ENCODE results near the gene CLEC2D. TPM values are rescaled to one million over a fixed set of nuclear protein-coding genes. Genes with fewer than 3 reads are reported as not detected.
"Not testable (repeated sequence)": the region's sequence is repeated elsewhere in the genome, so short reads cannot be mapped to it uniquely, and the experiment has no call there.

Gene CLEC2D
- total RNA-seq, 1 donor from 2014 or later: 13.5 TPM

DNA sequence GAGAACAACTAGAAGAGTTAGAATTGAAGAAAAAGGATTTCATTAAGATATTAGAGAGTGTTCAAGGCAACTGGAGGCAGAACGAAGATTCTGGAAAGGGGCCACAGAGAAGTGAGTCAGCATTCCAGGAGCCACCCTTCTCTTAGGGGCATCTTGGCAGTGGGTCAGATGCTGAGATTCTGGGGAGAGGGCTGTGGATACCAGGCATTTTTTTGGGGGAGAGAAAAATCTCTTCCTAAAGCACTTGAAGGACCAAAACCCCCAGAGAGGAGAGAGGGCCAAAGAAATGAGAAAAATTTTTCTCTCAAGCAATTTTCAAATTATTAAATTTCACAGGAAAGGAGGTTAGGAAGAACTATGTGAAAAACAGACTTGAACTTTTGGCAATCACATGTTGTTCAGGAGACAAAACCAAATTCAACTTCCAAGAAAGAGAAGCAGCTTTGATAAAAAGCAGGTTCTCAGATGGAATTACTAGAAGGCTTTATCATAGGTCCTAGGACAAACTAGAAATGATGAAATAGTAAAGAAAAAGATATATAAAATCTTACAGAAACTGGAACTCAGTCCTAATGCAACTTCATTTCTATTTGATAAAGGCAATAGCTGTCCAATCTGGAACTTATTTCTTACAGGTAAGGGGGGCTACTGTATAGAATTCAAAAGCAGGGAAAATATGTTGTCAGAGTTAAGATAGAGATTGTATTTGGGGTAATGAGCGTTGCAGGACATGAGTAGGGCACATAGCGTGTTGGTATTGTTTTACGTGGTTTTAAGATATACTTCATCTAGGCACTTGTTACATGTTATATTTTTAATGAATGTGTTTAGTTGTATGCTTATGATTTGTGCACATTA lies 1.1 kb upstream of the CLEC2D start:
- H3K36me3 ChIP-seq: peaks cover 0 to 6% of the 10 kb centered on the region in 2 donors
- intact Hi-C loops (cut with DNase I): no loop called here
- H3K4me3 ChIP-seq: no peak overlapping the region
- H3K27me3 ChIP-seq: no peaks in the 10 kb centered on the region
- no peaks in the 10 kb centered on the region for H3K9me3 ChIP-seq
- H3K27ac ChIP-seq: no peak overlapping the region
- no peak for DNase-seq (ENCODE audit: extremely low spot score in 2 of 2)
- no peaks in the 10 kb centered on the region for H3K4me1 ChIP-seq
- no peak for TF ChIP-seq POLR2A (IDR thresholded peaks at IDR 0.05)
- TF ChIP-seq CTCF (IDR thresholded peaks at IDR 0.05): no peak
- TF ChIP-seq POLR2AphosphoS5 (IDR thresholded peaks at IDR 0.05; ENCODE audit: insufficient read depth in 1 of 2, low read depth in 1 of 2): no peak

GRCh38 chr12:9669019-9669326 lies 540 bp upstream of the CLEC2D start:
- Histone ChIP-seq H3K36me3 (peaks cover 0 to 6% of the 10 kb centered on the region in 2 donors), H3K27me3 (no peaks in the 10 kb centered on the region), H3K4me1 (no peaks in the 10 kb centered on the region), H3K27ac (no peak overlapping the region), H3K9me3 (no peaks in the 10 kb centered on the region), H3K4me3 (no peak overlapping the region)
- DNase-seq (ENCODE audit: extremely low spot score in 2 of 2): no peak
- TF ChIP-seq CTCF (IDR thresholded peaks at IDR 0.05): no peak
- no peak for TF ChIP-seq POLR2AphosphoS5 (IDR thresholded peaks at IDR 0.05; ENCODE audit: insufficient read depth in 1 of 2, low read depth in 1 of 2)
- intact Hi-C loops (cut with DNase I): no loop called here

- H3K4me3 ChIP-seq; intact Hi-C loops (cut with DNase I); H3K36me3 ChIP-seq; H3K9me3 ChIP-seq; H3K27ac ChIP-seq; DNase-seq (ENCODE audit: extremely low spot score in 2 of 2); H3K27me3 ChIP-seq; H3K4me1 ChIP-seq: not testable (repeated sequence)
These were observed 2.8 kb downstream of the CLEC2D start for GRCh38 chr12:9672340-9672739.

GRCh38 chr12:9673404-9674225 lies 4.1 kb downstream of the CLEC2D start:
- Histone ChIP-seq H3K27me3 (no peaks in the 10 kb centered on the region), H3K9me3 (no peaks in the 10 kb centered on the region), H3K36me3 (no peaks in the 10 kb centered on the region), H3K27ac (no peak overlapping the region), H3K4me1 (no peaks in the 10 kb centered on the region), H3K4me3 (no peak overlapping the region)
- TF ChIP-seq POLR2A (IDR thresholded peaks at IDR 0.05): no peak
- TF ChIP-seq CTCF (IDR thresholded peaks at IDR 0.05): no peak
- no peak for TF ChIP-seq POLR2AphosphoS5 (IDR thresholded peaks at IDR 0.05; ENCODE audit: insufficient read depth in 1 of 2, low read depth in 1 of 2)
- intact Hi-C loops (cut with DNase I): no loop called here
- DNase-seq (ENCODE audit: extremely low spot score in 2 of 2): no peak

- Histone ChIP-seq H3K27me3 (no peaks in the 10 kb centered on the region), H3K4me3 (no peak overlapping the region), H3K36me3 (no peaks in the 10 kb centered on the region), H3K9me3 (no peaks in the 10 kb centered on the region), H3K4me1 (no peaks in the 10 kb centered on the region), H3K27ac (no peak overlapping the region)
- TF ChIP-seq POLR2AphosphoS5 (IDR thresholded peaks at IDR 0.05; ENCODE audit: insufficient read depth in 1 of 2, low read depth in 1 of 2) (no peak), POLR2A (IDR thresholded peaks at IDR 0.05) (no peak)
- no peak for DNase-seq (ENCODE audit: extremely low spot score in 2 of 2)
- intact Hi-C loops (cut with DNase I): no loop called here
These were observed 4.7 kb downstream of the CLEC2D start for GRCh38 chr12:9674226-9674590.

GRCh38 chr12:9682508-9682907 lies 13.0 kb downstream of the CLEC2D start:
- H3K27ac ChIP-seq; H3K4me3 ChIP-seq; DNase-seq (ENCODE audit: extremely low spot score in 2 of 2); H3K9me3 ChIP-seq; H3K4me1 ChIP-seq; H3K36me3 ChIP-seq; H3K27me3 ChIP-seq; intact Hi-C loops (cut with DNase I): not testable (repeated sequence)

- H3K27ac ChIP-seq; H3K4me1 ChIP-seq; H3K27me3 ChIP-seq; H3K36me3 ChIP-seq; H3K4me3 ChIP-seq; intact Hi-C loops (cut with DNase I); DNase-seq (ENCODE audit: extremely low spot score in 2 of 2); H3K9me3 ChIP-seq: not testable (repeated sequence)
These were observed 13.4 kb downstream of the CLEC2D start for GRCh38 chr12:9682949-9683348.

- H3K9me3 ChIP-seq; H3K4me3 ChIP-seq; H3K27me3 ChIP-seq; H3K4me1 ChIP-seq; DNase-seq (ENCODE audit: extremely low spot score in 2 of 2); H3K27ac ChIP-seq; intact Hi-C loops (cut with DNase I): not testable (repeated sequence)
- H3K36me3 ChIP-seq: peaks cover 0 to 27% of the 10 kb centered on the region in 2 donors
These were observed 15.9 kb downstream of the CLEC2D start for GRCh38 chr12:9685366-9685765.

Data from vagina (tissue), 2 donors.